A549 (cell line): ENCODE results near the gene TRIM24.

Experiments used
- ELK1 ChIP-seq: fragments of 150-350 bp; IDR thresholded peaks from 2 replicates; pipeline ENCODE4 v1.6.1; 2014; ENCODE audit warnings: low read depth, mild to moderate bottlenecking, low read length
- MYC ChIP-seq: IDR thresholded peaks from 2 replicates; pipeline ENCODE4 v1.6.1; 2012; ENCODE audit warnings: mild to moderate bottlenecking, inconsistent platforms, low read length, improper control_type of control experiment, borderline replicate concordance
- TF ChIP-seq, protein P1 (sequence below): IDR thresholded peaks from 2 replicates; pipeline ENCODE4 v1.6.1; 2012
- TF ChIP-seq, protein P2 (sequence below): fragments of >200 bp; sonication (Bioruptor Twin); formaldehyde crosslinking; IDR thresholded peaks from 3 replicates; pipeline ENCODE4 v1.5.1; 2016

DNA sequence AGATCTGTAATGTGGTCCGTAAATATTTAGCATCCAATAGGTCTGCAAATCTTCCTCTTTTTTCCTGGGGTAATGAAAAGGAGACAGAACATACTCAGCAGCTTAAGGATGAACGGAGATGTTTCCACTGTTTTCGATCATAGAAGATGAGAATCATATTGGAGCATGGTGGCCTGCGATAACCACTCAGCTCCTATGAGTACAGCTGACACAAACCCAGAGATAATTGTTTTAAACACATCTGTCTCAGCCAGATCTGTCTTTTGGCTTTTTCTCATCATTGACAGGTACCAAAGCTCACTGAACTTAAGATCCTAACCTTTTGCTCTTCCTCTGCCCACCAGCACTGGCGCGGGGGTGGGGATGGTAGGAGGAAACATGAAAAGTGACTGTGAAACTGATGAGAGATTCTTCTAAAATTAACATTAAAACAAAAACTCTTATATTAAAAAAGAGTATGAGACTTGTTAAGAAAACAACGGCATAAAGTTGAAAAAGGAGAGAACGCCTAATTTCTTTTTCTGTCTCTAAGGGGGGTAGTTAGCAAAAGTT is 170.1 kb downstream of the TRIM24 start:
- TF ChIP-seq, protein P1, sequence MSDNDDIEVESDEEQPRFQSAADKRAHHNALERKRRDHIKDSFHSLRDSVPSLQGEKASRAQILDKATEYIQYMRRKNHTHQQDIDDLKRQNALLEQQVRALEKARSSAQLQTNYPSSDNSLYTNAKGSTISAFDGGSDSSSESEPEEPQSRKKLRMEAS = no peak
- TF ChIP-seq, protein P2, sequence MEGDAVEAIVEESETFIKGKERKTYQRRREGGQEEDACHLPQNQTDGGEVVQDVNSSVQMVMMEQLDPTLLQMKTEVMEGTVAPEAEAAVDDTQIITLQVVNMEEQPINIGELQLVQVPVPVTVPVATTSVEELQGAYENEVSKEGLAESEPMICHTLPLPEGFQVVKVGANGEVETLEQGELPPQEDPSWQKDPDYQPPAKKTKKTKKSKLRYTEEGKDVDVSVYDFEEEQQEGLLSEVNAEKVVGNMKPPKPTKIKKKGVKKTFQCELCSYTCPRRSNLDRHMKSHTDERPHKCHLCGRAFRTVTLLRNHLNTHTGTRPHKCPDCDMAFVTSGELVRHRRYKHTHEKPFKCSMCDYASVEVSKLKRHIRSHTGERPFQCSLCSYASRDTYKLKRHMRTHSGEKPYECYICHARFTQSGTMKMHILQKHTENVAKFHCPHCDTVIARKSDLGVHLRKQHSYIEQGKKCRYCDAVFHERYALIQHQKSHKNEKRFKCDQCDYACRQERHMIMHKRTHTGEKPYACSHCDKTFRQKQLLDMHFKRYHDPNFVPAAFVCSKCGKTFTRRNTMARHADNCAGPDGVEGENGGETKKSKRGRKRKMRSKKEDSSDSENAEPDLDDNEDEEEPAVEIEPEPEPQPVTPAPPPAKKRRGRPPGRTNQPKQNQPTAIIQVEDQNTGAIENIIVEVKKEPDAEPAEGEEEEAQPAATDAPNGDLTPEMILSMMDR = no peak
- no peak for TF ChIP-seq ELK1
- TF ChIP-seq MYC = no peak
